Panc1 (cell line): ENCODE results near the gene PDGFD. TPM values are rescaled to one million over a fixed set of nuclear protein-coding genes. Genes with fewer than 3 reads are reported as not detected.

Source experiments
- ATAC-seq: fragments of 200-7000 bp; cut with Tn5 transposase; 2 replicates; pipeline ENCODE4 v1.9.1; 2020; ENCODE audit warnings: mild to moderate bottlenecking, moderate library complexity
- BruUV-seq: library from RNA; stranded (reverse); fragments of 400-500 nt; replicated peaks from 2 replicates; lab custom pipeline; 2021; lab: Mats Ljungman, UMichigan
- CTCF ChIA-PET: fragments of 300-600 bp; sonication (Branson Sonifier 250); formaldehyde crosslinking; loops from one replicate; lab custom pipeline; 2022; ENCODE audit warnings: antibody characterized with exemption; lab: Charles Lee
- POLR2A ChIA-PET: fragments of 300-600 bp; sonication (Branson Sonifier 250); formaldehyde crosslinking; loops from one replicate; lab custom pipeline; 2022; ENCODE audit warnings: antibody characterized with exemption; lab: Charles Lee
- DNase-seq: peaks from one replicate; pipeline ENCODE4 v3.0.0-alpha.2; 2010; ENCODE audit warnings: low read depth, low spot score
- H3K27ac ChIP-seq: 2 replicates; pipeline ENCODE4 v1.5.1; 2011; ENCODE audit warnings: mild to moderate bottlenecking, low read length, inconsistent platforms
- H3K27me3 ChIP-seq: fragments of 200-500 bp; sonication (Bioruptor generic); 2 replicates; pipeline ENCODE4 v1.6.0; 2014; ENCODE audit warnings: low read length, inconsistent platforms; ENCODE audit not compliant: control insufficient read depth, insufficient read depth
- H3K36me3 ChIP-seq: fragments of 200-500 bp; sonication (Bioruptor generic); 2 replicates; pipeline ENCODE4 v1.5.1; 2014; ENCODE audit warnings: inconsistent platforms, mild to moderate bottlenecking, low read length, moderate library complexity; ENCODE audit not compliant: control insufficient read depth, insufficient read depth
- H3K4me1 ChIP-seq: 2 replicates; pipeline ENCODE4 v1.5.1; 2011; ENCODE audit warnings: inconsistent platforms, mild to moderate bottlenecking, low read length, moderate library complexity; ENCODE audit not compliant: control insufficient read depth, insufficient read depth
- H3K4me3 ChIP-seq, 2 experiments: 2 replicates each; pipeline ENCODE4 v1.5.1; 2011 to 2012; ENCODE audit warnings: low read depth in 2 of 2, low read length in 2 of 2, mild to moderate bottlenecking in 2 of 2, inconsistent platforms in 1 of 2, moderate library complexity in 1 of 2
- H3K9me3 ChIP-seq: fragments of 200-500 bp; sonication (Bioruptor generic); 2 replicates; pipeline ENCODE4 v1.5.1; 2014; ENCODE audit warnings: low read depth, mild to moderate bottlenecking, inconsistent platforms, low read length, moderate library complexity; ENCODE audit not compliant: control insufficient read depth, insufficient read depth
- POLR2AphosphoS5 ChIP-seq: IDR thresholded peaks from 2 replicates; pipeline ENCODE4 v1.6.1; 2012; ENCODE audit warnings: mild to moderate bottlenecking, low read depth, low read length, moderate library complexity
- SIN3A ChIP-seq: IDR thresholded peaks from 2 replicates; pipeline ENCODE4 v1.6.1; 2012; ENCODE audit warnings: low read depth, mild to moderate bottlenecking, low read length, moderate library complexity, borderline replicate concordance; ENCODE audit not compliant: insufficient read depth
- TCF7L2 ChIP-seq: IDR thresholded peaks from 2 replicates; pipeline ENCODE4 v1.6.1; 2011; ENCODE audit warnings: mild to moderate bottlenecking, low read depth, low read length, inconsistent platforms
- in situ Hi-C: cut with HindIII; loops from 2 replicates; pipeline ENCODE4 v1.10.0; 2016; ENCODE audit warnings: low sequenced_read_pairs, low pct_unique_long_range_greater_than_20kb
- intact Hi-C: fragments of 100-400 bp; cut with micrococcal nuclease; formaldehyde crosslinking; loops from one replicate; pipeline ENCODE4 v1.10.0; 2022; ENCODE audit not compliant: unreplicated experiment
- total RNA-seq: library from RNA; stranded (reverse); gene quantifications from one replicate; pipeline ENCODE4 v1.2.1, GENCODE V29; 2021; ENCODE audit not compliant: unreplicated experiment
- TF ChIP-seq, protein P1 (sequence below): fragments of 450-650 bp; IDR thresholded peaks from 2 replicates; pipeline ENCODE4 v1.5.1; 2017; ENCODE audit warnings: mild to moderate bottlenecking
- TF ChIP-seq, protein P2 (sequence below), 2 experiments: IDR thresholded peaks; 2 replicates each; pipeline ENCODE4 v1.6.1; 2011 to 2012; ENCODE audit warnings: low read depth in 2 of 2, control low read depth in 1 of 2, low read length in 1 of 2, mild to moderate bottlenecking in 1 of 2, moderate library complexity in 1 of 2; ENCODE audit not compliant: insufficient read depth in 1 of 2

The PDGFD gene
- total RNA-seq, 1 experiment from 2014 or later = 1.3 TPM

DNA sequence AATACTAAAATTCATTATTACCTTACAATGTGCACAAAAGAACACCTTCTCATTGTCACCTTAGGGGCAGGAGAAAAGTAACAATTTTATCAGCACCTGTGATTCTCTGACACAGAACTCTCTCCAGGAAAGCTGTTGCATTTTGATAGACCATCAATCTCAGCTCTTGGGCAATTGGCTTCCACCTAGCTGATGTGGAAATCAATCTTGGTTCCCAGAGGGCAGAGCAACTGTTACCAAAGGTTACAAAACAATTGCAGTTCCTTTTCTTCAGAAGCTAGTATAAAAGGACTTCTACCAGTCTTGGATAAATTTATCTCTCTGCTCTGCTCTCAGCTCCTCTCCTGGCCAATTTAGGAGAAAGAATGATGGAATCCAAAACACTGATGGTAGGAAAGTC is 285.3 kb downstream of the PDGFD start:
- no peak for ATAC-seq
- no peaks in the 10 kb centered on the region for H3K36me3 ChIP-seq
- no peaks in the 10 kb centered on the region for H3K4me1 ChIP-seq
- no TSS peak for BruUV-seq
- TF ChIP-seq SIN3A (no peak), TCF7L2 (no peak), POLR2AphosphoS5 (no peak)
- TF ChIP-seq, protein P1, sequence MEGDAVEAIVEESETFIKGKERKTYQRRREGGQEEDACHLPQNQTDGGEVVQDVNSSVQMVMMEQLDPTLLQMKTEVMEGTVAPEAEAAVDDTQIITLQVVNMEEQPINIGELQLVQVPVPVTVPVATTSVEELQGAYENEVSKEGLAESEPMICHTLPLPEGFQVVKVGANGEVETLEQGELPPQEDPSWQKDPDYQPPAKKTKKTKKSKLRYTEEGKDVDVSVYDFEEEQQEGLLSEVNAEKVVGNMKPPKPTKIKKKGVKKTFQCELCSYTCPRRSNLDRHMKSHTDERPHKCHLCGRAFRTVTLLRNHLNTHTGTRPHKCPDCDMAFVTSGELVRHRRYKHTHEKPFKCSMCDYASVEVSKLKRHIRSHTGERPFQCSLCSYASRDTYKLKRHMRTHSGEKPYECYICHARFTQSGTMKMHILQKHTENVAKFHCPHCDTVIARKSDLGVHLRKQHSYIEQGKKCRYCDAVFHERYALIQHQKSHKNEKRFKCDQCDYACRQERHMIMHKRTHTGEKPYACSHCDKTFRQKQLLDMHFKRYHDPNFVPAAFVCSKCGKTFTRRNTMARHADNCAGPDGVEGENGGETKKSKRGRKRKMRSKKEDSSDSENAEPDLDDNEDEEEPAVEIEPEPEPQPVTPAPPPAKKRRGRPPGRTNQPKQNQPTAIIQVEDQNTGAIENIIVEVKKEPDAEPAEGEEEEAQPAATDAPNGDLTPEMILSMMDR = no peak
- TF ChIP-seq, protein P2, sequence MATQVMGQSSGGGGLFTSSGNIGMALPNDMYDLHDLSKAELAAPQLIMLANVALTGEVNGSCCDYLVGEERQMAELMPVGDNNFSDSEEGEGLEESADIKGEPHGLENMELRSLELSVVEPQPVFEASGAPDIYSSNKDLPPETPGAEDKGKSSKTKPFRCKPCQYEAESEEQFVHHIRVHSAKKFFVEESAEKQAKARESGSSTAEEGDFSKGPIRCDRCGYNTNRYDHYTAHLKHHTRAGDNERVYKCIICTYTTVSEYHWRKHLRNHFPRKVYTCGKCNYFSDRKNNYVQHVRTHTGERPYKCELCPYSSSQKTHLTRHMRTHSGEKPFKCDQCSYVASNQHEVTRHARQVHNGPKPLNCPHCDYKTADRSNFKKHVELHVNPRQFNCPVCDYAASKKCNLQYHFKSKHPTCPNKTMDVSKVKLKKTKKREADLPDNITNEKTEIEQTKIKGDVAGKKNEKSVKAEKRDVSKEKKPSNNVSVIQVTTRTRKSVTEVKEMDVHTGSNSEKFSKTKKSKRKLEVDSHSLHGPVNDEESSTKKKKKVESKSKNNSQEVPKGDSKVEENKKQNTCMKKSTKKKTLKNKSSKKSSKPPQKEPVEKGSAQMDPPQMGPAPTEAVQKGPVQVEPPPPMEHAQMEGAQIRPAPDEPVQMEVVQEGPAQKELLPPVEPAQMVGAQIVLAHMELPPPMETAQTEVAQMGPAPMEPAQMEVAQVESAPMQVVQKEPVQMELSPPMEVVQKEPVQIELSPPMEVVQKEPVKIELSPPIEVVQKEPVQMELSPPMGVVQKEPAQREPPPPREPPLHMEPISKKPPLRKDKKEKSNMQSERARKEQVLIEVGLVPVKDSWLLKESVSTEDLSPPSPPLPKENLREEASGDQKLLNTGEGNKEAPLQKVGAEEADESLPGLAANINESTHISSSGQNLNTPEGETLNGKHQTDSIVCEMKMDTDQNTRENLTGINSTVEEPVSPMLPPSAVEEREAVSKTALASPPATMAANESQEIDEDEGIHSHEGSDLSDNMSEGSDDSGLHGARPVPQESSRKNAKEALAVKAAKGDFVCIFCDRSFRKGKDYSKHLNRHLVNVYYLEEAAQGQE (IDR thresholded peaks at IDR 0.05; ENCODE audit: insufficient read depth in 1 of 2, low read depth in 2 of 2, low read length in 1 of 2) = no peak
- ChIA-PET POLR2A (no interaction called here), CTCF (no interaction called here)
- no peaks in the 10 kb centered on the region for H3K27me3 ChIP-seq
- H3K4me3 ChIP-seq = no peak overlapping the region
- DNase-seq = no peak
- in situ Hi-C loops = no loop called here
- no peak overlapping the region for H3K27ac ChIP-seq
- no peaks in the 10 kb centered on the region for H3K9me3 ChIP-seq
- intact Hi-C loops = no loop called here

DNA sequence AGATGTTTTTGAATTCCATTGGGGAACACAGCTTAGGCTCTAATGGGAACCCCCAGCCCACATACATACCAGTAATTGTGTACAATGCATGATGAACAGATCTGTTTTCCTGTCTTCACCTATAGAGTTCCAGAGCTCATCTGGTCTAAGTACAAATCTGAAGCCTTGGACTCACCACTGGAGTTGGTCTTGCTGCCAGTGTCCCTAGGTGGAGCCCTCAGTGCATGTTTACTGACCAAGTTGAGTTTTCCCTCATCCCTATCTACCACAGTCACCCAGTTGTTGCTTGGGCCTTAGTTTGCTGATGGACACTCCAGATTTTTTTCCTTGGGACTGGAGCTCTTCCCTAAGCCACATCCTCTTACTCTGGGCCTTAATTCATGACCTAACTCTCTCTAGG is 286.7 kb downstream of the PDGFD start:
- Histone ChIP-seq H3K4me1 (no peaks in the 10 kb centered on the region), H3K9me3 (no peaks in the 10 kb centered on the region), H3K27me3 (no peaks in the 10 kb centered on the region), H3K27ac (no peak overlapping the region), H3K4me3 (no peak overlapping the region), H3K36me3 (no peaks in the 10 kb centered on the region)
- ATAC-seq (no peak), DNase-seq (no peak)
- TF ChIP-seq POLR2AphosphoS5 = no peak
- TF ChIP-seq SIN3A = no peak
- no peak for TF ChIP-seq TCF7L2
- TF ChIP-seq, protein P2 (IDR thresholded peaks at IDR 0.05; ENCODE audit: insufficient read depth in 1 of 2, low read depth in 2 of 2, low read length in 1 of 2) = no peak
- TF ChIP-seq, protein P1 = no peak
- POLR2A ChIA-PET = no interaction called here
- CTCF ChIA-PET = no interaction called here
- in situ Hi-C loops = no loop called here
- no TSS peak for BruUV-seq
- intact Hi-C loops = no loop called here
